GM19467 (cell line): Measurements from ENCODE around the gene GABBR2.

Experiments
- ATAC-seq: cut with Tn5 transposase; IDR thresholded peaks from one replicate; pipeline ENCODE4 v1.9.1; 2021; ENCODE audit warnings: mild to moderate bottlenecking, moderate library complexity; ENCODE audit not compliant: unreplicated experiment

The GABBR2 gene

GRCh38 chr9:98708933-98709911 lies at the start of gene GABBR2:
Gene GABBR2, minus strand, starts transcription at chr9:98708935. Its CDS starts 198 bp downstream, at chr9:98708737.
- no peak for ATAC-seq

- ATAC-seq = no peak
Measured at GRCh38 chr9:98755006-98755618, 46.4 kb upstream of the GABBR2 start.

GRCh38 chr9:98751210-98751609 lies 42.5 kb upstream of the GABBR2 start:
- ATAC-seq = no peak

- no peak for ATAC-seq
Measured at GRCh38 chr9:98750364-98751060, 41.8 kb upstream of the GABBR2 start.

GRCh38 chr9:98747476-98747875 lies 38.7 kb upstream of the GABBR2 start:
- ATAC-seq = no peak

GRCh38 chr9:98745470-98745869 lies 36.7 kb upstream of the GABBR2 start:
- no peak for ATAC-seq

GRCh38 chr9:98743818-98744611 lies 35.3 kb upstream of the GABBR2 start:
- no peak for ATAC-seq

- no peak for ATAC-seq
Measured at GRCh38 chr9:98743329-98743728, 34.6 kb upstream of the GABBR2 start.

- ATAC-seq = no peak
Measured at GRCh38 chr9:98742325-98743280, 33.9 kb upstream of the GABBR2 start.

GRCh38 chr9:98740226-98740881 lies 31.6 kb upstream of the GABBR2 start:
- no peak for ATAC-seq

- no peak for ATAC-seq
Measured at GRCh38 chr9:98738741-98739140, 30.0 kb upstream of the GABBR2 start.

- ATAC-seq = no peak
Measured at GRCh38 chr9:98736226-98736625, 27.5 kb upstream of the GABBR2 start.

- no peak for ATAC-seq
Measured at GRCh38 chr9:98732801-98733200, 24.1 kb upstream of the GABBR2 start.

- no peak for ATAC-seq
Measured at GRCh38 chr9:98732091-98732490, 23.4 kb upstream of the GABBR2 start.

- no peak for ATAC-seq
Measured at GRCh38 chr9:98730871-98731270, 22.1 kb upstream of the GABBR2 start.

- no peak for ATAC-seq
Measured at GRCh38 chr9:98728500-98728899, 19.8 kb upstream of the GABBR2 start.

GRCh38 chr9:98727428-98727827 lies 18.7 kb upstream of the GABBR2 start:
- no peak for ATAC-seq

- no peak for ATAC-seq
Measured at GRCh38 chr9:98726735-98727134, 18.0 kb upstream of the GABBR2 start.
